ENCODE results near the gene CBFA2T2.
"Not testable (repeated sequence)": the region's sequence is repeated elsewhere in the genome, so short reads cannot be mapped to it uniquely, and the experiment has no call there.

CBFA2T2 gene

GRCh38 chr20:33508015-33508414 lies 18.1 kb downstream of the CBFA2T2 start:
- DNase-seq, result not testable (repeated sequence)

GRCh38 chr20:33509057-33509456 lies 19.2 kb downstream of the CBFA2T2 start:
- DNase-seq, result not testable (repeated sequence)

- not testable (repeated sequence) for DNase-seq
Observed at GRCh38 chr20:33511876-33512275, 22.0 kb downstream of the CBFA2T2 start.

- DNase-seq, result no peak
Observed at GRCh38 chr20:33515569-33516216, 25.8 kb downstream of the CBFA2T2 start.

- peak; percentile 29 for DNase-seq
Observed at GRCh38 chr20:33516882-33517281, 27.0 kb downstream of the CBFA2T2 start.

GRCh38 chr20:33518071-33518470 lies 28.2 kb downstream of the CBFA2T2 start:
- no peak for DNase-seq

- peak; percentile 96 for DNase-seq
Observed at GRCh38 chr20:33521461-33521860, 31.6 kb downstream of the CBFA2T2 start.

GRCh38 chr20:33522256-33522820 lies 32.4 kb downstream of the CBFA2T2 start:
- no peak for DNase-seq

- DNase-seq, result no peak
Observed at GRCh38 chr20:33524261-33524660, 34.4 kb downstream of the CBFA2T2 start.

- no peak for DNase-seq
Observed at GRCh38 chr20:33526769-33527168, 36.9 kb downstream of the CBFA2T2 start.

GRCh38 chr20:33531047-33531877 lies 41.4 kb downstream of the CBFA2T2 start:
- no peak for DNase-seq

GRCh38 chr20:33531885-33532284 lies 42.0 kb downstream of the CBFA2T2 start:
- DNase-seq, result no peak

GRCh38 chr20:33532753-33533459 lies 43.0 kb downstream of the CBFA2T2 start:
- DNase-seq, result no peak

- not testable (repeated sequence) for DNase-seq
Observed at GRCh38 chr20:33535717-33536116, 45.8 kb downstream of the CBFA2T2 start.

- no peak for DNase-seq
Observed at GRCh38 chr20:33537608-33538007, 47.7 kb downstream of the CBFA2T2 start.

GRCh38 chr20:33539129-33539528 lies 49.2 kb downstream of the CBFA2T2 start:
- DNase-seq, result no peak

GRCh38 chr20:33540427-33540826 lies 50.5 kb downstream of the CBFA2T2 start:
- DNase-seq, result no peak

GRCh38 chr20:33541074-33541473 lies 51.2 kb downstream of the CBFA2T2 start:
- no peak for DNase-seq

- DNase-seq, result no peak
Observed at GRCh38 chr20:33541797-33542196, 51.9 kb downstream of the CBFA2T2 start.

GRCh38 chr20:33545763-33546162 lies 55.9 kb downstream of the CBFA2T2 start:
- DNase-seq, result no peak

- DNase-seq, result no peak
Observed at GRCh38 chr20:33549229-33549999, 59.5 kb downstream of the CBFA2T2 start.

- DNase-seq, result no peak
Observed at GRCh38 chr20:33551778-33552177, 61.9 kb downstream of the CBFA2T2 start.

GRCh38 chr20:33552519-33552918 lies 62.6 kb downstream of the CBFA2T2 start:
- DNase-seq, result no peak

Measured in NCI-H345 (cell line).